CD4-positive, alpha-beta T cell treated with Interleukin-1 beta for 1 hour (primary cell): ENCODE measurements around the gene FGF11.

Experiments used
- DNase-seq, 2 donors: peaks; one replicate each; pipeline ENCODE4 v3.0.0-alpha.2; 2020 to 2022

Gene FGF11

GRCh38 chr17:7435676-7436555 is 3.4 kb upstream of the FGF11 start:
- DNase-seq = peak in 1 of 2 donors; percentile 54

- peak; percentile 85 to 86 for DNase-seq
Measured at GRCh38 chr17:7436556-7437368, 2.5 kb upstream of the FGF11 start.

- DNase-seq = no peak
Measured at GRCh38 chr17:7437369-7437863, 1.9 kb upstream of the FGF11 start.

- peak; percentile 47 to 67 for DNase-seq
Measured at GRCh38 chr17:7437950-7438614, 1.2 kb upstream of the FGF11 start.

GRCh38 chr17:7438656-7439460 is 454 bp upstream of the FGF11 start:
- no peak for DNase-seq

GRCh38 chr17:7440113-7440833 is 961 bp downstream of the FGF11 start:
- peak; percentile 25 to 26 for DNase-seq

- DNase-seq = no peak
Measured at GRCh38 chr17:7440834-7441195, 1.5 kb downstream of the FGF11 start.

- no peak for DNase-seq
Measured at GRCh38 chr17:7441266-7441665, 2.0 kb downstream of the FGF11 start.

GRCh38 chr17:7442142-7442541 is 2.8 kb downstream of the FGF11 start:
- DNase-seq = no peak

- no peak for DNase-seq
Measured at GRCh38 chr17:7443499-7444485, 4.5 kb downstream of the FGF11 start.

- DNase-seq = peak in 1 of 2 donors; percentile 60
Measured at GRCh38 chr17:7444682-7445618, 5.6 kb downstream of the FGF11 start, which contains the start of gene CHRNB1. Gene CHRNB1 (plus strand): TSS chr17:7445061. CDS start chr17:7445128, 67 bp downstream.

GRCh38 chr17:7445619-7445968 is 6.3 kb downstream of the FGF11 start:
- DNase-seq = peak; percentile 21 to 43

GRCh38 chr17:7448461-7448860 is 9.1 kb downstream of the FGF11 start:
- no peak for DNase-seq

GRCh38 chr17:7459961-7460545 is 20.7 kb downstream of the FGF11 start:
- no peak for DNase-seq

- no peak for DNase-seq
Measured at GRCh38 chr17:7460850-7461660, 21.7 kb downstream of the FGF11 start.

- DNase-seq = no peak
Measured at GRCh38 chr17:7462474-7463371, 23.4 kb downstream of the FGF11 start.

- DNase-seq = no peak
Measured at GRCh38 chr17:7463372-7463846, 24.1 kb downstream of the FGF11 start.
